ENCODE measurements around the gene ZBTB45. TPM values are rescaled to one million over a fixed set of nuclear protein-coding genes. Genes with fewer than 3 reads are reported as not detected.

ZBTB45 gene
- total RNA-seq, 1 experiment from 2014 or later: 12.0 TPM

GRCh38 chr19:58513694-58514563 lies 5.7 kb downstream of the ZBTB45 start (continued):
- TF ChIP-seq TCF7L2 (IDR thresholded peaks at IDR 0.05; ENCODE audit: borderline replicate concordance, extremely low read depth, insufficient read depth, insufficient read length) (peak; percentile 51), CEBPB (IDR thresholded peaks at IDR 0.05; ENCODE audit: low read depth) (no peak), SP1 (IDR thresholded peaks at IDR 0.05; ENCODE audit: low read depth) (peak; percentile 59), CBX3 (IDR thresholded peaks at IDR 0.05; ENCODE audit: low read depth) (peak; percentile 87), YY1 (IDR thresholded peaks at IDR 0.05; ENCODE audit: extremely low read depth, insufficient replicate concordance, low read depth, low read length) (peak; percentile 67)

GRCh38 chr19:58513213-58513693 lies 6.4 kb downstream of the ZBTB45 start:
- DNase-seq (ENCODE audit: low read depth, low spot score): no peak
- H3K4me2 ChIP-seq (ENCODE audit: low read length): peak overlapping the region; percentile 98
- peaks cover 44% of the 10 kb centered on the region for H3K79me2 ChIP-seq (ENCODE audit: insufficient read depth, low read length)
- no TSS peak for BruUV-seq (replicated peaks)
- H3K4me3 ChIP-seq (replicated peaks in 1 of 2; ENCODE audit: low read depth in 1 of 2, low read length in 2 of 2): peak overlapping the region; percentile 37 to 91; a peak in 3 of 4 replicates
- no peaks in the 10 kb centered on the region for H3K9me2 ChIP-seq (ENCODE audit: insufficient read depth)
- peaks cover 10 to 25% of the 10 kb centered on the region in 2 experiments for H3K4me1 ChIP-seq (ENCODE audit: control insufficient read depth in 1 of 2, insufficient read depth in 2 of 2, low read length in 2 of 2)
- H4K20me1 ChIP-seq (ENCODE audit: insufficient read depth): no peaks in the 10 kb centered on the region
- H3K27me3 ChIP-seq (ENCODE audit: insufficient read depth, low read length): no peaks in the 10 kb centered on the region
- RAD21 ChIA-PET (ENCODE audit: low non-redundant PET in 1 of 2, low total read pairs in 2 of 2, uncharacterized antibody in 2 of 2, unreplicated experiment in 2 of 2): interaction anchor here in 1 of 2 experiments (0.5 to 1.0 kb wide), 3 partner anchors 42 to 295 kb away, joined by 3 to 10 read pairs (median 4); partner anchors contain the start of gene CHMP2A
- no peak overlapping the region for H2AFZ ChIP-seq (ENCODE audit: low read depth, low read length, poor library complexity, severe bottlenecking)
- CTCF ChIA-PET: interaction anchor here (1.0 to 1.6 kb wide), 8 partner anchors 10 to 151 kb away, joined by 3 to 11 read pairs (median 6); partner anchors contain the start of genes TRIM28 and ZNF497
- no peaks in the 10 kb centered on the region for H3K9me3 ChIP-seq (ENCODE audit: control insufficient read depth in 1 of 2, insufficient read depth in 1 of 2, low read depth in 1 of 2, low read length in 2 of 2)
- peak overlapping the region; percentile 80 for H3K27ac ChIP-seq (ENCODE audit: low read depth, low read length)
- H3K36me3 ChIP-seq (ENCODE audit: control insufficient read depth in 1 of 2, insufficient read depth in 2 of 2, low read length in 2 of 2): peaks cover 2 to 17% of the 10 kb centered on the region in 2 experiments; a peak in 2 of 4 replicates
- peak overlapping the region; percentile 95 for H3K9ac ChIP-seq (ENCODE audit: low read length)
- intact Hi-C loops (cut with micrococcal nuclease): no loop called here
- peak; percentile 1 for ATAC-seq
- POLR2A ChIA-PET: interaction anchor here (0.8 to 2.1 kb wide), 11 partner anchors 14 to 187 kb away, joined by 3 to 12 read pairs (median 6); partner anchors contain the start of genes CHMP2A, TRIM28, ZNF446 and ZNF497
- no peak for TF ChIP-seq REST (IDR thresholded peaks at IDR 0.05; ENCODE audit: low read depth)
- TF ChIP-seq SRF (IDR thresholded peaks at IDR 0.05; ENCODE audit: low read depth): no peak
- no peak for TF ChIP-seq ZFX (IDR thresholded peaks at IDR 0.05)
- no peak for TF ChIP-seq CTCF (IDR thresholded peaks at IDR 0.05 in 2 of 3, conservative IDR thresholded peaks at IDR 0.05 in 1 of 3; ENCODE audit: borderline replicate concordance in 1 of 3, insufficient read depth in 1 of 3, low read depth in 2 of 3, low read length in 2 of 3)
- TF ChIP-seq CEBPB (IDR thresholded peaks at IDR 0.05; ENCODE audit: low read depth): no peak
- TF ChIP-seq ELF1 (IDR thresholded peaks at IDR 0.05; ENCODE audit: borderline replicate concordance, low read depth): no peak
- TF ChIP-seq MAX (IDR thresholded peaks at IDR 0.05): no peak
- TF ChIP-seq ZNF274 (IDR thresholded peaks at IDR 0.05; ENCODE audit: low read depth, low read length): no peak
- TF ChIP-seq YY1 (IDR thresholded peaks at IDR 0.05; ENCODE audit: extremely low read depth, insufficient replicate concordance, low read depth, low read length): no peak
- TF ChIP-seq SP1 (IDR thresholded peaks at IDR 0.05; ENCODE audit: low read depth): no peak
- no peak for TF ChIP-seq ATF3 (IDR thresholded peaks at IDR 0.05)
- TF ChIP-seq FOSL1 (IDR thresholded peaks at IDR 0.05; ENCODE audit: low read depth): no peak
- no peak for TF ChIP-seq POLR2AphosphoS5 (IDR thresholded peaks at IDR 0.05; ENCODE audit: low read depth, low read length)
- no peak for TF ChIP-seq EGR1 (IDR thresholded peaks at IDR 0.05; ENCODE audit: low read depth)
